Common myeloid progenitor, CD34-positive (primary cell): ENCODE measurements around the gene EPN1.
"Not testable (repeated sequence)": the region's sequence is repeated elsewhere in the genome, so short reads cannot be mapped to it uniquely, and the experiment has no call there.

Source experiments
- CTCF ChIA-PET: fragments of 350-600 bp; sonication (Branson Sonifier 250); formaldehyde crosslinking; loops from one replicate; lab custom pipeline; 2021; ENCODE audit warnings: antibody characterized with exemption; lab: Charles Lee
- POLR2A ChIA-PET: fragments of 350-600 bp; sonication (Branson Sonifier 250); formaldehyde crosslinking; loops from one replicate; lab custom pipeline; 2021; ENCODE audit warnings: antibody characterized with exemption; lab: Charles Lee
- DNase-seq, 3 donors: peaks; one replicate each; pipeline versions ENCODE4 v3.0.0 to v3.0.0-alpha.2; 2013
- H3K27ac ChIP-seq, 2 experiments: 1 replicate in 1 of 2; 2 replicates in 1 of 2; pipeline ENCODE4 v1.7.0; 2013; ENCODE audit warnings: inconsistent platforms in 2 of 2, low read length in 2 of 2, mild to moderate bottlenecking in 2 of 2, low read depth in 1 of 2, moderate library complexity in 1 of 2; ENCODE audit not compliant: severe bottlenecking in 2 of 2, insufficient read depth in 1 of 2, poor library complexity in 1 of 2
- H3K27me3 ChIP-seq, 5 experiments: replicated peaks in 2 of 5; 1 replicate in 3 of 5; 2 replicates in 2 of 5; pipeline versions ENCODE4 v1.6.1 to v1.7.0; 2013; ENCODE audit warnings: low read length in 4 of 5, mild to moderate bottlenecking in 2 of 5, moderate library complexity in 2 of 5, inconsistent platforms in 1 of 5; ENCODE audit not compliant: insufficient read depth in 5 of 5, control insufficient read depth in 4 of 5
- H3K36me3 ChIP-seq, 4 experiments: 1 replicate in 2 of 4; 2 replicates in 2 of 4; pipeline versions ENCODE4 v1.6.1 to v1.7.0; 2013; ENCODE audit warnings: low read length in 3 of 4, control low read depth in 1 of 4, mild to moderate bottlenecking in 1 of 4; ENCODE audit not compliant: control insufficient read depth in 4 of 4, insufficient read depth in 4 of 4
- H3K4me1 ChIP-seq, 4 experiments: 1 replicate in 3 of 4; 2 replicates in 1 of 4; pipeline versions ENCODE4 v1.6.1 to v1.7.1; 2013; ENCODE audit warnings: low read length in 3 of 4, mild to moderate bottlenecking in 3 of 4, control low read depth in 1 of 4, inconsistent platforms in 1 of 4, moderate library complexity in 1 of 4; ENCODE audit not compliant: control insufficient read depth in 4 of 4, insufficient read depth in 4 of 4; ENCODE audit errors: control extremely low read depth in 1 of 4
- H3K4me3 ChIP-seq, 7 experiments: 1 replicate in 4 of 7; 2 replicates in 3 of 7; pipeline versions ENCODE4 v1.5.1 to v1.7.0; 2013; ENCODE audit warnings: mild to moderate bottlenecking in 7 of 7, low read length in 6 of 7, moderate library complexity in 6 of 7, inconsistent platforms in 2 of 7, low read depth in 2 of 7, control low read depth in 1 of 7; ENCODE audit not compliant: insufficient read depth in 4 of 7, control insufficient read depth in 1 of 7; ENCODE audit errors: extremely low read depth in 1 of 7
- H3K9me3 ChIP-seq, 5 experiments: 1 replicate in 4 of 5; 2 replicates in 1 of 5; pipeline versions ENCODE4 v1.6.1 to v1.7.1; 2013; ENCODE audit warnings: low read length in 4 of 5, mild to moderate bottlenecking in 2 of 5, inconsistent platforms in 1 of 5, low read depth in 1 of 5, moderate library complexity in 1 of 5; ENCODE audit not compliant: control insufficient read depth in 4 of 5, insufficient read depth in 2 of 5; ENCODE audit errors: control extremely low read depth in 1 of 5
- WGBS: methylation state at CpG from one replicate; pipeline ENCODE4 v1.1.5; 2013; ENCODE audit not compliant: insufficient coverage; 5-methylcytosine and 5-hydroxymethylcytosine counted together

The EPN1 gene

DNA sequence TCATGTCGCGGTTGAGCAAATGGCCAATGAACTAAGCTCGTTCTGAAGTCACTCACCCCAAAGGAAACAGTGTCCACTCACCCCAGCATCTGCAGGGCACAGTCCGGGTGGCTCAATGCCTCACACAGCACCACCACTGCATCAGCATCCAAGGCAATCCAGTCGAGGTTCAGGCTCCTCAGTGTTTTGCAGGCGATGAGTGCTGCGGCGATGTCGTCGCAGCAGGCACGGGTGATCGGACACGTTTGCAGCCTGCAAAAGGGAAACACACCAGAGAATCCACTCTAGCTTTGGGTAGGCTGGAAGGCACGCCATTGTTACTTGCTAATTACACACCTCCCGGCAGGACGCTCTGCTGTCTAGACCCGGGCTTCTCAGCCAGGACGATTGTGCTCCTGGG is 36.7 kb downstream of the EPN1 start:
- Histone ChIP-seq H3K9me3 (peaks cover 0 to 2% (median 0%) of the 10 kb centered on the region in 5 experiments), H3K4me3 (no peak overlapping the region), H3K36me3 (no peaks in the 10 kb centered on the region), H3K27me3 (peaks cover 0 to 9% (median 0%) of the 10 kb centered on the region in 5 experiments), H3K27ac (no peak overlapping the region), H3K4me1 (no peaks in the 10 kb centered on the region)
- no peak for DNase-seq
- WGBS = 84% methylated on average over 17 of the region's 18 CpGs
- ChIA-PET CTCF (no interaction called here), POLR2A (no interaction called here)

DNA sequence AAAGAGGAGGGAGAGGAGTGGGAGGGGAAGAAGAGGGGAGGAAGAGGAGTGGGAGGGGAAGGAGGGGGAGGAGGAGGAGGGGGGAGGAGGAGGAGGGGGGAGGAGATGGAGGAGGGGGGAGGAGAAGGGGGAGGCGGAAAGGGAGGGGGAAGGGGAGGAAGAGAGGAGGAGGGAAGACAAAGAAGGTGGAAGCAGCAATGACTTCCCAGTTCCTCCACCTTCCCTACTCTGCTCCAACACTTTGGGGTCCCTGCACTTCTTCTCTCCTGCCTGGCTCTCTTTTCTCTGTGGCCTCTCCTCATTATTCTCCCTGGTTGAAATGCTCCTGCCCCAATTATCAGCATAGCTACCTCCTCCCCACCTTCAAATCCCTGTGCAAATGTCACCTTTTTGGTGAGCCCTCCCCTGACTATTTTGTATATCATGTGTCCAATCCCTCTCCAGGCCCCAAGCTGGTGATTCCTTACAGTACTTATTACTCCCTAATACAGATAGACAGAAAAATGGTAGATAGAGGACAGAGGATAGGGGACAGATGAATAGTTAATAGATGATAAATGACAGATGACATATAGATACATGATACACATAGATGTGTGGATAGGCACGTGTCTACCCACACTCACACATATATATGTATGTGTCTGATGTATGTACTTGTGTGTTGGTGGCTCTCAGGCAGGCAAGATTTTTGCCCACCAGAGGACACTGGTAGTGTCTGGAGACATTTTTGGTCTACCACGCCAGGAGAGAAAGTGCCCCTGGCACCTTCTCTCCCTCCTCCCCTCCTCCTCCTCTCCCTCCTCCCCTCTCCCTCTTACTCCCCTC is 38.0 kb downstream of the EPN1 start:
- peaks cover 0 to 4% (median 2%) of the 10 kb centered on the region in 5 experiments for H3K9me3 ChIP-seq
- ChIA-PET POLR2A (no interaction called here), CTCF (no interaction called here)
- 100% methylated on average over 1 of the region's 3 CpGs for WGBS
- H3K36me3 ChIP-seq = no peaks in the 10 kb centered on the region
- H3K27ac ChIP-seq = no peak overlapping the region
- H3K4me1 ChIP-seq = no peaks in the 10 kb centered on the region
- H3K27me3 ChIP-seq = peaks cover 0 to 17% (median 2%) of the 10 kb centered on the region in 5 experiments
- DNase-seq = no peak
- H3K4me3 ChIP-seq = no peak overlapping the region

DNA sequence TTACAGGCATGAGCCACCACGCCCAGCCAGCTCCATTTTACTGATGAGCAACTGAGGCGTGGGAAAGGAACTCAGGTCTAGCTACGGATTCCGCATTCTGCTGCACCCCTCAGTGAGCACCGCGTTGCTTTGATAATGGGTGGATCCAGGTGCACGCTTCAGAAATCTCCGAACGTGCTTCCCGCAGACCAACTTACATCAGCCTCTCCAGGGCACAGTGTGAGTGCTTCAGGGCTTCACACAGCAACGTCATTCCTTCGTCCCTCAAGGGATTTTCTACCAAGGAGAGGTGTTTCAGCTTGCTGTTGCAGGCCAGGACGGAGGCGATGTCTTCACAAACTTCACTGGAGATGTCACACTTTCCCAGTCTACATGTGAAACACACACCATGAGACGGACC is 41.5 kb downstream of the EPN1 start:
- POLR2A ChIA-PET = no interaction called here
- no peak for DNase-seq
- peaks cover 0 to 25% (median 2%) of the 10 kb centered on the region in 5 experiments for H3K9me3 ChIP-seq
- H3K27me3 ChIP-seq = peaks cover 0 to 21% (median 2%) of the 10 kb centered on the region in 5 experiments
- no peaks in the 10 kb centered on the region for H3K36me3 ChIP-seq
- CTCF ChIA-PET = no interaction called here
- H3K4me1 ChIP-seq = no peaks in the 10 kb centered on the region
- WGBS = 94% methylated on average over 15 of the region's 15 CpGs
- no peak overlapping the region for H3K4me3 ChIP-seq
- no peak overlapping the region for H3K27ac ChIP-seq

DNA sequence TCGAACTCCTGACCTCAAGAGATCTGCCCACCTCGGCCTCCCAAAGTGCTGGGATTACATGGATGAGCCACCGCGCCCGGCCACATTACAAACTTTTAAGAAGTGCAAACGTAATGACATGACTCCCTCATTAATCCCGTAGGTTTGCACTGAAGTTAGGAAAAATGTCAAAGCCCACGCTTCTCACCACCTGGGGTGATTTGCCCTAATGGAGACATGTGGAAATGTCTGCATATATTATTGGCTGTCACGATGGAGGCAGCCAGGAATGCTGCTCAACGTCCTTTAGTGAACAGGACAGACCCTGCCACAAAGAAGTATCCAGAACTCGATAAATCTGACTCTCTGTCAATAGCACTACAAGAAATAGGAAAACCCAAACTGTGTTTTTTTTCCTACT is 42.2 kb downstream of the EPN1 start:
- Histone ChIP-seq H3K36me3 (no peaks in the 10 kb centered on the region), H3K27me3 (peaks cover 0 to 21% (median 2%) of the 10 kb centered on the region in 5 experiments), H3K4me3 (no peak overlapping the region), H3K9me3 (peaks cover 0 to 30% (median 2%) of the 10 kb centered on the region in 5 experiments), H3K4me1 (no peaks in the 10 kb centered on the region), H3K27ac (no peak overlapping the region)
- no peak for DNase-seq
- ChIA-PET POLR2A (no interaction called here), CTCF (no interaction called here)
- 95% methylated on average over 7 of the region's 11 CpGs for WGBS

DNA sequence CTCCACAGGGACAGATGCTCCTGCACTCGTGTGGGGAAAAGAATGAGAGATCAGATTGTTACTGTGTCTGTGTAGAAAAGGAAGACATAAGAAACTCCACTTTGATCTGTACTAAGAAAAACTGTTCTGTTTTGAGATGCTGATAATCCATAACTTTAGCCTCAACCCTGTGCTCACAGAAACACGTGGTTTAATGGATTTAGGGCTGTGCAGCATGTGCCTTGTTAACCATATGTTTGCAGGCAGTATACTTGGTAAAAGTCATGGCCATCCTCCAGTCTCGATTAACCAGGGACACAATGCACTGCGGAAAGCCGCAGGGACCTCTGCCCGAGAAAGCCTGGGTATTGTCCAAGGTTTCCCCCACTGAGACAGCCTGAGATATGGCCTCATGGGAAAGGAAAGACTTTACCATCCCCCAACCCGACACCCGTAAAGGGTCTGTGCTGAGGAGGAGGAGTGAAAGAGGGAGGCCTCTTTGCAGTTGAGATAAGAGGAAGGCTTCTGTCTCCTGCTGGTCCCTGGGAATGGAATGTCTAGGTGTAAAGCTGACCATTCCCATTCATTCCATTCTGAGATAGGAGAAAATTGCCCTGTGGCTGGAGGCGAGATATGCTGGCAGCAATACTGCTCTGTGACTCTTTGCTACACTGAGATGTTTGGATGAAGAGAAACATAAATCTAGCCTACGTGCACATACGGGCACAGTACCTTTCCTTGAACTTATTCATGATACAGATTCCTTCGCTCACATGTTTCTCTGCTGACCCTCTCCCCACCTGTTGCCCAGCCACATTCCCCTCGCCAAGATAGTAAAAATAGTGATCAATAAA is 43.1 kb downstream of the EPN1 start:
- H3K4me1 ChIP-seq, H3K36me3 ChIP-seq, CTCF ChIA-PET, DNase-seq, H3K4me3 ChIP-seq, POLR2A ChIA-PET, H3K27ac ChIP-seq: not testable (repeated sequence)
- WGBS = 69% methylated on average over 12 of the region's 13 CpGs
- Histone ChIP-seq H3K27me3 (peaks cover 0 to 21% (median 2%) of the 10 kb centered on the region in 5 experiments), H3K9me3 (peaks cover 0 to 30% (median 2%) of the 10 kb centered on the region in 5 experiments)

DNA sequence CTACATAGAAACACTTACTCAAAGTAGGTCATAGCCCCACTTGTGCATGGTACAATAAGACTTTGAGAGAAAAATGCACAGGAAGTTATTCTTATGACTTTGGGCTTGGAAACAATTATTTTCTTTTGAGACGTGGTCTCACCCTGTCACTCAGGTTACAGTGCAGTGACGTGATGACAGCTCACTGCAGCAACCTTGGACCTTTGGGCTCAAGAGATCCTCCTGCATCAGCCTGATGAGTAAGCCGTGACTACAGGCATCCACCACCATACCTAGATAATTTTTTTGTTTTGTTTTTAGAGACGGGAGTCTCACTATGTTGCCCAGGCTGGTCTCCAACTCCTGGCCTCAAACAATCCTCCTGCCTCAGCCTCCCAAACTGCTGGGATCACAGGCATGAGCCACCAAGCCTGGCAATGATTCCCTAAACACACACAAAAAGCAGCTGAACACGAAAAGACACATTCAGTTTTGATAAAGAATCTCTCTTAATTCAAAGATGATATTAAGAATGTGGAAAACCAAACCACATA is 45.3 kb downstream of the EPN1 start:
- H3K9me3 ChIP-seq = peaks cover 0 to 30% (median 2%) of the 10 kb centered on the region in 5 experiments
- ChIA-PET POLR2A (no interaction called here), CTCF (no interaction called here)
- no peak overlapping the region for H3K27ac ChIP-seq
- peaks cover 0 to 21% (median 2%) of the 10 kb centered on the region in 5 experiments for H3K27me3 ChIP-seq
- no peak for DNase-seq
- H3K4me3 ChIP-seq = no peak overlapping the region
- 60% methylated on average over 3 of the region's 5 CpGs for WGBS
- H3K4me1 ChIP-seq = no peaks in the 10 kb centered on the region
- no peaks in the 10 kb centered on the region for H3K36me3 ChIP-seq
